GM21360 (cell line): Measurements from ENCODE around the gene RNPS1.

Experiments
- ATAC-seq: cut with Tn5 transposase; IDR thresholded peaks from one replicate; pipeline ENCODE4 v1.9.1; 2021; ENCODE audit warnings: mild to moderate bottlenecking, moderate library complexity; ENCODE audit not compliant: unreplicated experiment

RNPS1 gene, protein sequence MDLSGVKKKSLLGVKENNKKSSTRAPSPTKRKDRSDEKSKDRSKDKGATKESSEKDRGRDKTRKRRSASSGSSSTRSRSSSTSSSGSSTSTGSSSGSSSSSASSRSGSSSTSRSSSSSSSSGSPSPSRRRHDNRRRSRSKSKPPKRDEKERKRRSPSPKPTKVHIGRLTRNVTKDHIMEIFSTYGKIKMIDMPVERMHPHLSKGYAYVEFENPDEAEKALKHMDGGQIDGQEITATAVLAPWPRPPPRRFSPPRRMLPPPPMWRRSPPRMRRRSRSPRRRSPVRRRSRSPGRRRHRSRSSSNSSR

GRCh38 chr16:2267913-2268666 lies at the start of gene RNPS1:
RNPS1 (minus strand) TSS chr16:2268126; CDS start chr16:2264643, 3,483 bp downstream.
- peak; percentile 69 for ATAC-seq

DNA sequence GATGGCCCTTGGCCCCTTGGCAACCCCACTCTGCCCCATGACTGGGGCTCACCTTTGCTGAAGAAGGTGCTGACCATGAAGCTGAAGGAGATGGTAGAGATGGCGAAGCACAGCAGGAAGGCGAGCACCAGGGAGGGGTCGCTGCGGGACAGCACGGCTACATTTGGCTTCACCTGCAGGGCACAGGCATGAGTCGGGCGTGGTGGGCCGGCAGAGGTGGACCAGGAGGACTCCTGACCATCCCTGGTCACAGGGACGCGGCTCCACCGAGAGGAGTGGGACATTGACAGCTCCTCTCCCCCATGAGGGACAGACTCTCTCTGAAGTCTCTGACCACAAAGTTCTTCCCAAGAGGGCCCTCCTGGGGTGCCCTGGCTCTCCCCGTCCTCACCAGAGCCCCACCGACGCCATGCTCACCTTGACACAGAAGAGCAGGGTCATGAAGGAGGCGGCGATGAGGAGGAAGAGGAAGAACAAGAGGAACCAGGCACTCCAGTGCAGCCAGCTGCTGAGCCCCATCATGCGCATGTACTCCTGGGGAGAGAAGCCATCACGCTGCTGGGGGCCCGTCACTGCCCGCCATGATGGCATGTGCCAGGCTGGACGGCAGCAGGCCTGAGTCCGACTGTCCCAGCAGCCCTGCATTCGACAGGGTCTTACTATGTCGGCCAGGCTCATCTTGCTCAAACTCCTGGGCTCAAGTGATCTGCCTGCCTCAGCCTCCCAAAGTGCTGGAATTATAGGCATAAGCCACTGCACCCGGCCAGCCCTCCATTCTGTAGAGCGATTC lies 49.5 kb upstream of the RNPS1 start:
- no peak for ATAC-seq

DNA sequence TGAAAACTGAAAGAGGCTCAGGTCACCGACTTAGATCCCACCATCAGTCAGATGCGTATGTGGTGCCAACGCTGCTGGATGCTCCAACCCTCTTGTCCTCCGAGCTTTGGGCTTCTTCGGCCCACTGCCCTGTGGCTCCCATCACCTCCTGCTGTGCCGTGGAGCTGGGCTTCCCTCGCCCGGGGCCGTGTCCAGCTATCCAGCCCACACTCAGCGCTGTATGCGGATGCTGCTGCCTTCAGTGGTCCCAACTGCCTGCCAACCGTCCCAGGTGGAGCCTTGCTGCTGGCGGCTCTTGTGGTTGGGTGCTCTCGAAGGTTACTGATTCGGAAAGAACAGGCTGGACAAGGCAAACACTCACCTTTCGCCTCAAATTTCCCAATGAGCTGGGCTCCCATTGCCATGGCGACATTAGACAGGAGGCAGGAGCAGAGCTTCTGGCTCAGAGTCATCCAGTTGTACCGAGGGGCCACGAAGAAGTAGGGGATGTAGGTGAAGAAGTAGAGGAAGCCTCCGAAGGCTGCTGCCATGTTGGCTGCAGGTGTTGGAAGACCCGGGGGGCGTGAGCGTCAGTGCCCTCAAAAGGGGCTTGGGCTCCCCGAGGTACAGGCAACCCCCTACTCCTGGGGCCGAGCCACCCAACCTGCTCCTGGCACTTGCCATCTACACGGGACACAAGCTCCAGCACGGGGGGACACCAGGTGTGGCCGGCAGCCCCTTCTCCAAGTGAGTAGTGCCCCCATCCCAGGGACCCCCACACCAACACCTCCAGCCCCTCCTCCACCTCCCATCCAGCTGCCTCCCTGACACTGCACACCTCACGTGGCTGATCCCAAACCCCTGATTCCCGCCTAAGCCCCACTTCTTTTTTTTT lies 40.4 kb upstream of the RNPS1 start:
- no peak for ATAC-seq

- no peak for ATAC-seq
These were observed 31.9 kb upstream of the RNPS1 start for GRCh38 chr16:2299915-2300192.

- ATAC-seq = no peak
These were observed 31.4 kb upstream of the RNPS1 start for GRCh38 chr16:2299121-2299914.

- ATAC-seq = no peak
These were observed 30.7 kb upstream of the RNPS1 start for GRCh38 chr16:2298621-2299020.

- ATAC-seq = no peak
These were observed 29.6 kb upstream of the RNPS1 start for GRCh38 chr16:2297506-2297860.

- no peak for ATAC-seq
These were observed 29.0 kb upstream of the RNPS1 start for GRCh38 chr16:2296661-2297505.

DNA sequence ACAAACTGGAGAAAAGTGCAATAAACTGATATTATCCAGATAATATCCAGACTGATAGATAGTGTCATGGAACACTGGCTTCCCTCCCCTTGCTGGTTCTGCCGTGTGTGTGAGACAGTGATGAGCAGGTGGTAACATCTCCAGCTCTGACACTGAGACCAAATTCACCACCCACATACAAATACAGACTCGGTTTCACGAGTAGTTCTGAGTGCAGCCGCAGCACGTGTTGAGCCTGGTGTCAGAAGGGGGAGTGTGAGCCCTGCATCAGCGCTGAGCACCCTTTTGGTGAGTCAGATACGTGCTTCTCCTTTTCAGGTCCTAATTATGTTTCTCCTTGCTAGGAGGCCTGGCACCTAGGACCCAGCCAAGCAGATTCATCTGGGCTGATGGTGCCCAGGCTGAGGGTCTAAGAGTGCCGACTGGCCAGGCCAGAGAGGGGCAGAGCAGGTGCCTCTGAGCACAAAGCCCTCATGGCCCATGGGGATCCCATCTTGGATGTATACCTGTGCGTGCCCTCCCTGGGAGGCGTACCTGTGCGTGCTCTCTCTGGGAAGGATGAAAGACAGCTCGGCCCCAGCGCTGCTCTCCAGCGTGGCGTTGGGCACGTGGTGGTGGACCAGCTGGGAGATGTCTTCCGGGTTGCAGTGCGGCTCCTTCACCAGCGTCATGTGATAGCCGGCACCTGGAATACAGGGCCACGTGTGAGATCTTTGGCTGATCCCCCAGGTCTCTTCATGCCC lies 27.3 kb upstream of the RNPS1 start:
- no peak for ATAC-seq

- no peak for ATAC-seq
These were observed 24.3 kb upstream of the RNPS1 start for GRCh38 chr16:2292221-2292620.

DNA sequence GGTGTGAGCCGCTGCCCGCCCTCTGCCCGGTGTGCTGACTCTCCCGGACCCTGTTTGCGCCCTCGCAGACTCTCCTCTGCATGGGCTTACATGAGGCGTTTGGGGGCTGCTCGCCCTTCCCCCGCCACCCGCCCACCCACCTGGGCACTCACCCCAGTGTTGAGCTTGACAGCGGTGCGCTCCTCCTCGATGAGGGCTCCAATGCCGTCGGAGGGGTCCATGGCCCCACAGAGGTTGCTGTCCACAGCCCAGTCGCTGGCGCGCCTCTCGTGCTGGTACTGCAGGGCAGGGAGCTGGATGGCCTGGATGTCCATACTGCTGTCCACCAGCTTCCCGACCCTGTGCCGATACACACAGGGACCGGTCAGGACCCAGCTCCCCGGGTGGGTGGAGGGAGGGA lies 21.4 kb upstream of the RNPS1 start:
- no peak for ATAC-seq

GRCh38 chr16:2288726-2289125 lies 20.8 kb upstream of the RNPS1 start:
- ATAC-seq = no peak

DNA sequence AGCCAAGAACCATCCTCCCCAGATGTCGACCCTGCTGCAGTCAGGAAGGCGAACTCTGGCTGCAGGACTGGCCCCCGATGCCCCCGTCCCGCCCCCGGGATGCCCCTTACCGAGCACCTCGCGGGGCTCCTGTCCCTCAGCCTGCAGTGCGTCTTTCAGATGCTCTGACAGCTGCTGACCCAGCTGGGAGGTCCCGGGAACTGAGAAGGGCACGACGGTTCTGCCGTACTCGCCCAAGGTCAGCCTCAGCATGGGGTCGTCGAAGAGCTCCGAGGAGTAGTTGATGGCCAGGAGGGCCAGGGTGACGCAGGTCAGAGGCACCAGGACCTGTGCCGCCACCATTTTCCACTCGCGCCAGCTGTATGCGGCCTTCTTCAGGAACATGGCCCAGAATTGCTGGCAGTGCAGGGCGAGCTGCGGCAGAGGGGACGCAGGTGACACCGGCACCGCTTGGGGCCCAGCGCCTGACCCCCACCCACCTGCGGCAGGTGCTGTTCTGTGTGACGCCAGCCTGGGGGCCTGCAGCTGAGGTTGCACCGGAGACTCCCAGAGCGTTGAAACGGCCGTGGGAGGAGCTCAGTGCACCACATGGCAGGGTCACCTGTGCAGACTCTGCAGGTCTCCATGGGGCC lies 20.1 kb upstream of the RNPS1 start:
- no peak for ATAC-seq

DNA sequence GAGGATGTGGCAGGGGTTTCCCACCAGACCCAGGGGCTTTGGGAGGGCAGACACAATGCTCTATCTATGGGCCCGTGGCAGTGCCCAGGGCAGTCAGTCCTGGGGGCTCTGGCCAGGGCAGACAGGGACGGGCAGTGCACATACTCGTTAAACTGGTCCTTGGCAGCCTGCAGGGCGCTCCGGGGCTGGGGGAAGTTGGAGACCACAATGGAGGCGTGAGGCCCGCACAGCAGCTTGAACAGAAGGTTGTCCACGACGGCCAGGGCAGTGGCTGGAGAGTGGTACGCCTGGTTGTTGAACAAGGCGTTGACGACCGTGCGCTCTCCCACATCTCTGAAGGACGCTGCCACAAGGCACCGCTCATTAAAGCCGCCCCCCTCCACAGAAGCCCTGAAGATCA lies 18.6 kb upstream of the RNPS1 start:
- ATAC-seq = no peak

GRCh38 chr16:2285731-2286191 lies 17.8 kb upstream of the RNPS1 start:
- no peak for ATAC-seq

GRCh38 chr16:2284797-2285576 lies 17.1 kb upstream of the RNPS1 start:
- no peak for ATAC-seq
